ENCODE results near the gene RNPC3.
"Not testable (repeated sequence)": the region's sequence is repeated elsewhere in the genome, so short reads cannot be mapped to it uniquely, and the experiment has no call there.

Gene RNPC3

DNA sequence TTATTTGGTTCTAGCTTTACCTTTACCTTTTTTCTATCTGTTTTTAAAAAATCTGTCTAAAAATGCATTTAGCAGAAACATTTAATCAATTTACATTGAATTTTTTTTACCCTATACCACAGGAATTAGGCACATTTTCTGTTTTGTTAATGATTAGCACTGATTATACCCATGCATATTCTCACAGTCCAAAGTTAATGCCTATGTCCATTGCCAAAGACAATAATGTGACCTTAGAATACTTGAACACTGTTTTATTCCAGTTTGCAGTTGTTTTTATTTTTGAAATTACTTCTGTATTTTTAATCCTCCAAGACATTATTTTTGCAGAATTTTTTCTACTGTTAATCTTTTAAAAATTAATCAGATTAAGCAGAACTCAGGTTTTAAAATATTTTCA is 34.9 kb downstream of the RNPC3 start:
- DNase-seq = no peak

DNA sequence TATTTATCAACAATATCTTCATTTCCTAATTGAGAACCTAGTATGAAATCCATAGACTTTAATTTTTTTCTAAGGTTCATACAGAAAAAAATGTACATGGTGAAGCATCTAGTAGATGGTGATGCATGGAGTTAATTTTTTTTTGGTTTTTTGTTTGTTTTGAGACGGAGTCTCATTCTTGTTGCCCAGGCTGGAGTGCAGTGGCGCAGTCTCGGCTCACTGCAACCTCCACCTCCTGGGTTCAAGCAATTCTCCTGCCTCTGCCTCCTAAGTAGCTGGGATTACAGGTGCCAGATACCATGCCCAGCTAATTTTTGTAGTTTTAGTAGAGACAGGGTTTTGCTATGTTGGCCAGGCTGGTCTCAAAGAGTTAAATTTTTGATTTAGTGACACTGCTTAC is 35.6 kb downstream of the RNPC3 start:
- not testable (repeated sequence) for DNase-seq

DNA sequence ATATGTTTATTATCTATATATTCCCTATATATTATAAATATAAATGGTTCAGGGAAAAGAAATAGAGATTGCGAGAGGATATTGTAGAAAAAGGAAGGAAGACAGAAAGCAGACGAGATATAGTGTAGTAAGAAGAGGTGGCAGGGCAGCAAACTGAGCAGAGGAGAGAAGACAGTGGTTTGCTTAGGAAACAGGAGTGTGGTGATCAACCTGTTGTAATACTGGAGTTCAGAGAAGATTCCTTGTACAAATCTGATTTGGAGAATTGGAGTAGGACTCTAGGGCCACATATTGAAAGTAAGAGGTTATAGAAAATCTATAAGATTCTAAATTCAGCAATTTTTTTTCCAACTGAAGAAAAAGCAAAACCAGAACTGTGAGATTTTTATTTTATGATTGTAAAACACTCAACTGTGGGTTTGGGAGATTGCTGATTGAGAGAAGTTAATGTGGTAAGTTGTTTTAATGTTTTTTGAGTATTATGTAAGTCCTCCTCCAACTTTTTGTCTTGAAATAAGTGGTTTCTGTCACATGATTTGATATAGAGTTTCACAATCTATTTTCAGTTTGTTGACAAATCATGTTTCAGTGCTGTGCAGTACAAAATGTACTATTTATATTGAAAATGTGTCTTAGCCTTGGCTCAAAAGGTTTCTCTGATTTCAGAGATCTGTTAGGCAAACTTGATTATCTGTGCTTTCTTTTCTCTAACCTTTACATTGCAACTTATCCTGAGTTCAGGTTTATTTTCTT is 36.3 kb downstream of the RNPC3 start:
- peak; percentile 60 to 90 for DNase-seq

DNA sequence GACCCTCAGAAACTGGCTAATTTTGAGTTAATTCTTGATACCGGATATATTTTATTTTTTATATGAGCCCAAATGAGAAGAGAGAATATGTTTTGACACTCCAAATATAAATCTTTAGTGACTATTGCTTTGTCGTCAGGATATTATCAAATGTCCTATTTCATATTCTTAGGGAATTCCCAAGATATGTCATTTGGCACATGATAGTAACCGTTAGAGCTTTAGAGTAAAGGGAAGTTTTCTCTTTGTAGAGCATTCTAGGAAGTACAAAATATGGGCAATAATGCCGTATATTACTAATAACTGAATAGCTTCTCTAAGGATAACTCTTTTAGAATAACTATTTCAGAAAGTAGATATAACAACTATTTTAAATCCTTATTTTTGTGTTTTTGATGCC is 37.6 kb downstream of the RNPC3 start:
- DNase-seq = peak; percentile 22 to 65

DNA sequence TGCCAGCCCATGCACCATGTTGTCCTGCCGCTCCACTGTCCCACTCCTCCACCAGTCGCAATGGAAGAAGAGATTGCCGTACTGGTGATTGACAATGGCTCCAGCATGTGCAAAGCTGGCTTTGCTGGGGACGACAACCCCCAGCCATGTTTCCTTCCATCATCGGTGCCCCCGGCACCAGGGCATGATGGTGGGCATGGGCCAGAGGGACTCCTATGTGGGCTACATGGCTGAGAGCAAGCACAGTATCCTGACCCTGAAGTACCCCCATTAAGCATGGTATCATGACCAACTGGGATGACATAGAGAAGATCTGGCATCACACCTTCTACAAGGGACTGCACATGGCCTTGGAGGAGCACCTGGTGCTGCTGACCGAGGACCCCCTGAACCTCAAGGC is 44.0 kb downstream of the RNPC3 start:
- no peak for DNase-seq

DNA sequence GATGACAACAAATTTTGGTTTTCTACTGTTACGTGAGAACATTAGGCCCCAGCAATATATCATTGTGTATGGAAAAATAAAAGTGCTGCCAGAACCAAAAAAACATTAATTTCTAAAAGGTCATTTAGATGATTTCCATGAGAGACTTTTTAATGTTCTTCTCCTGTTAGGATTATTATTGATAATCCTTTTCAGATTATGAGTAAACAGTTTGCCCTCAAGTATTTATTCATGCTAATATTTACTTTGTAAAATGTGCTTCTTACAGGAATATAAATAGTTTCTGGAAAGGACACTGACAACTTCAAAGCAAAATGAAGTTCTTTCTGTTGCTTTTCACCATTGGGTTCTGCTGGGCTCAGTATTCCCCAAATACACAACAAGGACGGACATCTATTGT is 45.8 kb downstream of the RNPC3 start, which contains the start of gene AMY2B:
TSS of gene AMY2B (plus strand) at position 301 of the 400 bp plus-strand sequence. CDS start at position 315, 14 bp downstream.
- DNase-seq = not testable (repeated sequence)

DNA sequence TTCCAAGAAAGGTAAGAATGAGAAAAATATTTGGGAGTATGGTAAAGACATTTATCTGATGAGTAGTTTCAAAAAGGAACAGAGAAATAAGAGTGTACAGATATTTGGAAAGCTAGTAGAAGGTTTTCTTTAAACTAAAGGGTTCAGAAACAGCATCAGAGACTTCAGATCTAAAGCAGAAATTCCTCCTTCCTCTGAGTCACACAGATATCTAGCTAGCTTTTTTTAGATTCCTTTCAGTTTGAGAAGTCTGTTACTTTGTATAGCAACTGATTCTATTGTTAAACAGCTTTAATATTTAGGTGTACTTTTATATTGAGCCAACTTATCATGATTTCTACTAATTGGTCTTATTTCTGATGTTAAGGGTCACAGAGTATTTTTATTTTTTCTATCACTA is 50.6 kb downstream of the RNPC3 start:
- DNase-seq = no peak

DNA sequence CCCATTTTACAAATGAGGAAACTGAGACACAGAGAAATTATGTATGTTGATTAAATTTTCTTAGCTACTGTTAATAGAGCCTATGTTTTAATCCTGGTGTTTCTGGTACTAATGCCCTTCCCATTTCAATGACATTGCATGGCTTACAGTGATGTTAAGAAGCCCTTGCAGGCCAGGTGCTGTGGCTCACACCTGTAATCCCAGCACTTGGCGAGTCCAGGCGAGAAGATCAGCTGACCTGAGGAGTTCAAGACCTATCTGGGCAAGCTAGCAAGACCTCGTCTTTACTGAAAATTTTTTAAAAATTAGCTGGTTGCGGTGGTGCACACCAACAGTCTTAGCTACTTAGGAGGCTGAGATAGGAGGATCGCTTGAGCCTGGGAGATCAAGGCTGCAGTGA is 51.3 kb downstream of the RNPC3 start:
- not testable (repeated sequence) for DNase-seq

DNA sequence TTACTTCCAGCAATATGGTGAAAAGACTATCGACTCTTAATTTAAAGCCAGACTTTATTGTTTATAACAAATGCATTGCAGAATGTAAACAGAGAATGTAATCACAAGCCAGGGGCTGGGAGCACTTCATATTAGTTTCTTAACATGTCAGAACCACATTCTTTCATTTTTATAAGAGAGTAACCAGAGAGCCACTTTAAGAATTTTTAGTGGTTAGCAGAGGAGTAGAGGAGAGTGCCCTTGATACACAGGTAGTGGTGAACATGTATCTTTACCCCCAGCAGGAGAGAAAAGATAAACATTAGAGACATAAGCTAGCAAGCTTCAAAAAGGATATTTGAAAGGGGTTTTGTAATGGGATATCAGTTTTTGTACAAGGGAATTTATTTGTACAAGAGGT is 57.0 kb downstream of the RNPC3 start:
- DNase-seq = no peak

DNA sequence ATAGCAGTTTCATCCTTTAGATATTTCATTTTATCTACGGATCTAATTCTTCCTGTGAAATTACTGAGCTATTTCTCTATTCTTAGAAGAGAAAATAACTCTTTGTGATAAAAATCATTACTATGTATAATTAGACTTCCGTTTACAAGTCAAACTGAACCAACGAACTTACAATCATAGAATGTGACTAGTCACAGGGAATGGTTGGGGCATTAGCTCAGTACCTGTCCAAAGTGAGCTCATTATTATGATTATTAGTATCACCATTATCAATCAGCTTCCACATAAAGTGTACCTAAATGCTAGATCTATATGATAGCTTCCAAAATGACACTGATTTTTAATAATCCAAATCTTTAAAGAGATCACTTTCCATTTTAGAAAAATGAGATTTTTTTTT is 58.4 kb downstream of the RNPC3 start:
- no peak for DNase-seq

DNA sequence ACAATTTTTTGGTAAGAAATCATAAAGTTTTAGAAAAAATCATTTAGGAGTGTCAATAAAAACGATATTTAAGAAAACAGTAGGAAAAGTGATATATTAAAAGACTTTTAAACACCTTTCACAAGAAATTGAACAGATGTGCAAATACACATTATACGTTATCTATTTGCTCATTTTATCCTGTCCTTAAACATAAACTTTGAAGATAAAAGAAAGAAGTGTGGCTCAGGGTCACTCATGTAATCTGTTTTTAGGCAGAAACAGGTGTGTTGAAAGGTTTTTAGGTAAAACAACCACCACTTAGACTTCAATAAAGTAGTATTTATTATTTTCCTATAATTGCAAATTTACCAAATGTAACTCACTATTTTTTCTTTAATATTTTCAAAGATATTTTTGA is 59.0 kb downstream of the RNPC3 start:
- no peak for DNase-seq

DNA sequence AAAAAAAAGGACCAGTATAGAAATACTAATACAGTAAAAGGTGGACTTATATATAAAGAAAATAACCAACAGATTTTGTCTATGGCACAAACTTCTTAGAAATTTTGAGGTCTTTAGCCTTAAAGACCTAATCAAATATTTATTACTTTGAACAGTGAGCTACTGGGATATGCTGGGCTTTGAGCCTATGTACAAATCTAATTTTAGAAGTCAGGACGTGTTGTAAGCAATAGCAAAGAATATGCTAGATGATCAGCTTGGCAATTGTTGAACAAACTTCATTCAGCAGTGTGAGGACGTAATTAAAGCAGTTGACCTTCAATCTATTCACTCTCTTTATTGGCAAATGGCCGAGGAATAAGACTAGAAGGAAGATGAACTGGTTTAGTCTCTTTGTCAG is 77.2 kb downstream of the RNPC3 start:
- DNase-seq = not testable (repeated sequence)
